WTC11 (cell line): ENCODE results near the gene VEZF1. TPM values are rescaled to one million over a fixed set of nuclear protein-coding genes. Genes with fewer than 3 reads are reported as not detected.

Experiments
- ATAC-seq: fragments of 200-7000 bp; cut with Tn5 transposase; 2 replicates; pipeline ENCODE4 v1.10.0; 2021; ENCODE audit warnings: mild to moderate bottlenecking, moderate library complexity
- CTCF ChIA-PET: fragments of 300-600 bp; sonication (Branson Sonifier 250); formaldehyde crosslinking; loops from one replicate; lab custom pipeline; 2021; ENCODE audit warnings: antibody characterized with exemption; lab: Charles Lee
- POLR2A ChIA-PET: fragments of 350-600 bp; sonication (Branson Sonifier 250); formaldehyde crosslinking; loops from one replicate; lab custom pipeline; 2021; ENCODE audit warnings: antibody characterized with exemption; lab: Charles Lee
- DNase-seq: peaks from one replicate; pipeline ENCODE4 v3.0.0; 2021; ENCODE audit warnings: low spot score
- H3K27ac Mint-ChIP-seq: 2 replicates; pipeline ENCODE4 v1.8.0; 2021; ENCODE audit warnings: mixed read lengths
- H3K27me3 Mint-ChIP-seq: 2 replicates; pipeline ENCODE4 v1.8.0; 2021; ENCODE audit warnings: low read depth, mild to moderate bottlenecking, moderate library complexity, mixed read lengths
- H3K36me3 Mint-ChIP-seq: 2 replicates; pipeline ENCODE4 v1.8.0; 2021; ENCODE audit warnings: mixed read lengths
- H3K4me1 Mint-ChIP-seq: 2 replicates; pipeline ENCODE4 v1.8.0; 2022; ENCODE audit warnings: mixed read lengths
- H3K4me3 Mint-ChIP-seq: 2 replicates; pipeline ENCODE4 v1.8.0; 2021; ENCODE audit warnings: mild to moderate bottlenecking, moderate library complexity, mixed read lengths
- H3K9me3 Mint-ChIP-seq: 2 replicates; pipeline ENCODE4 v1.8.0; 2021; ENCODE audit warnings: mixed read lengths
- AFF4 ChIP-seq: sonication (generic); formaldehyde crosslinking; IDR thresholded peaks from 2 replicates; pipeline ENCODE4 v1.8.1; 2023; ENCODE audit warnings: mild to moderate bottlenecking, missing genetic modification reagents, borderline replicate concordance
- ERG ChIP-seq: fragments of 250-450 bp; sonication (Bioruptor Pico); IDR thresholded peaks from 2 replicates; pipeline ENCODE4 v1.8.0; 2021; ENCODE audit warnings: mild to moderate bottlenecking
- GABPB1 ChIP-seq: sonication (generic); formaldehyde crosslinking; IDR thresholded peaks from 2 replicates; pipeline ENCODE4 v1.8.1; 2023; ENCODE audit warnings: mild to moderate bottlenecking, missing genetic modification reagents
- IRF2 ChIP-seq: sonication (generic); formaldehyde crosslinking; IDR thresholded peaks from 2 replicates; pipeline ENCODE4 v1.8.0; 2022; ENCODE audit warnings: low read depth, missing genetic modification reagents, borderline replicate concordance
- MYBL2 ChIP-seq: sonication (generic); formaldehyde crosslinking; IDR thresholded peaks from 2 replicates; pipeline ENCODE4 v1.8.1; 2023; ENCODE audit warnings: mild to moderate bottlenecking, moderate library complexity, missing genetic modification reagents
- PRDM15 ChIP-seq: sonication (generic); formaldehyde crosslinking; IDR thresholded peaks from 2 replicates; pipeline ENCODE4 v1.8.0; 2022; ENCODE audit warnings: missing genetic modification reagents
- USF1 ChIP-seq: sonication (generic); formaldehyde crosslinking; IDR thresholded peaks from 2 replicates; pipeline ENCODE4 v1.8.0; 2022; ENCODE audit warnings: mild to moderate bottlenecking, missing genetic modification reagents
- ZNF281 ChIP-seq: sonication (generic); formaldehyde crosslinking; IDR thresholded peaks from 2 replicates; pipeline ENCODE4 v1.8.0; 2023; ENCODE audit warnings: mild to moderate bottlenecking, missing genetic modification reagents
- ZNF512 ChIP-seq: sonication (generic); formaldehyde crosslinking; IDR thresholded peaks from 2 replicates; pipeline ENCODE4 v1.8.1; 2022; ENCODE audit warnings: missing genetic modification reagents, borderline replicate concordance
- total RNA-seq: library from RNA; stranded (reverse); gene quantifications from 3 replicates; pipeline ENCODE4 v1.2.3, GENCODE V29; 2021

The VEZF1 gene
- total RNA-seq, 1 experiment from 2014 or later: 43.3 TPM

- TF ChIP-seq AFF4 (CRISPR knock-in tag): no peak
- TF ChIP-seq ZNF281 (CRISPR knock-in tag): no peak
- no peak for TF ChIP-seq USF1 (CRISPR knock-in tag)
- TF ChIP-seq ZNF512: no peak
- no peak for TF ChIP-seq PRDM15
- TF ChIP-seq IRF2 (CRISPR knock-in tag): no peak
- TF ChIP-seq ERG (CRISPR knock-in tag): no peak
- TF ChIP-seq GABPB1: no peak
Measured at GRCh38 chr17:57953219-57953618, 34.8 kb downstream of the VEZF1 start (continued).

GRCh38 chr17:57949649-57950048 is 38.4 kb downstream of the VEZF1 start:
- H3K36me3 Mint-ChIP-seq: no peaks in the 10 kb centered on the region

More at GRCh38 chr17:57949649-57950048, 38.4 kb downstream of the VEZF1 start:
- peaks cover 65% of the 10 kb centered on the region for H3K4me1 Mint-ChIP-seq
- POLR2A ChIA-PET: no interaction called here
- H3K9me3 Mint-ChIP-seq: no peaks in the 10 kb centered on the region
- CTCF ChIA-PET: interaction anchor here (0.6 to 2.3 kb wide), 11 partner anchors 8 to 1049 kb away, joined by 3 to 11 read pairs (median 5); no protein-coding TSS in a partner anchor
- peaks cover 18% of the 10 kb centered on the region for H3K27me3 Mint-ChIP-seq
- no peak overlapping the region for H3K27ac Mint-ChIP-seq
- no peak for ATAC-seq
- no peak for DNase-seq
- no peak overlapping the region for H3K4me3 Mint-ChIP-seq
- no peak for TF ChIP-seq MYBL2
